H9 (cell line): Measurements from ENCODE around the gene ZBP1. TPM values are rescaled to one million over a fixed set of nuclear protein-coding genes. Genes with fewer than 3 reads are reported as not detected.
A peak's percentile ranks its signal among the peaks of the same experiment; 100 is the strongest.

Source experiments
- DNase-seq: peaks from one replicate; pipeline ENCODE4 v3.0.0-alpha.2; 2017
- H2AFZ ChIP-seq: one replicate; pipeline ENCODE4 v1.6.1; 2013; ENCODE audit warnings: mild to moderate bottlenecking, low read length, control low read depth, moderate library complexity
- H2AK5ac ChIP-seq: 2 replicates; pipeline ENCODE4 v1.6.1; 2013; ENCODE audit warnings: low read length, control low read depth, mixed read lengths; ENCODE audit not compliant: insufficient read length
- H2BK120ac ChIP-seq: one replicate; pipeline ENCODE4 v1.6.1; 2013; ENCODE audit warnings: low read depth, mild to moderate bottlenecking, low read length, control low read depth, inconsistent platforms; ENCODE audit not compliant: poor library complexity, severe bottlenecking
- H2BK12ac ChIP-seq: 2 replicates; pipeline ENCODE4 v1.6.1; 2013; ENCODE audit warnings: low read length, control low read depth, mixed read lengths, low read depth; ENCODE audit not compliant: insufficient read length
- H2BK15ac ChIP-seq: 2 replicates; pipeline ENCODE4 v1.6.1; 2013; ENCODE audit warnings: low read depth, low read length, control low read depth
- H2BK20ac ChIP-seq: one replicate; pipeline ENCODE4 v1.6.1; 2013; ENCODE audit warnings: low read depth, mild to moderate bottlenecking, low read length, control low read depth, inconsistent platforms; ENCODE audit not compliant: poor library complexity, severe bottlenecking
- H2BK5ac ChIP-seq: 2 replicates; pipeline ENCODE4 v1.6.1; 2013; ENCODE audit warnings: low read length, control low read depth, mixed read lengths; ENCODE audit not compliant: insufficient read length
- H3K14ac ChIP-seq: 2 replicates; pipeline ENCODE4 v1.6.1; 2013; ENCODE audit warnings: low read length, control low read depth; ENCODE audit not compliant: insufficient read depth
- H3K18ac ChIP-seq: 2 replicates; pipeline ENCODE4 v1.6.1; 2013; ENCODE audit warnings: low read depth, mild to moderate bottlenecking, mixed read lengths, low read length, control low read depth; ENCODE audit not compliant: insufficient read length
- H3K23ac ChIP-seq: 2 replicates; pipeline ENCODE4 v1.6.1; 2013; ENCODE audit warnings: low read length, control low read depth, mixed read lengths, low read depth; ENCODE audit not compliant: insufficient read length
- H3K23me2 ChIP-seq: 2 replicates; pipeline ENCODE4 v1.6.1; 2013; ENCODE audit warnings: low read depth, mild to moderate bottlenecking, mixed read lengths, low read length, control low read depth; ENCODE audit not compliant: insufficient read length, poor library complexity, severe bottlenecking
- H3K27ac ChIP-seq: 2 replicates; pipeline ENCODE4 v1.5.1; 2013; ENCODE audit warnings: low read length, control low read depth, mixed read lengths, low read depth; ENCODE audit not compliant: insufficient read length
- H3K27me3 ChIP-seq: 2 replicates; pipeline ENCODE4 v1.6.1; 2013; ENCODE audit warnings: low read length, control low read depth, inconsistent platforms; ENCODE audit not compliant: insufficient read depth
- H3K4ac ChIP-seq: 2 replicates; pipeline ENCODE4 v1.6.1; 2013; ENCODE audit warnings: low read depth, mild to moderate bottlenecking, control low read depth, inconsistent platforms, low read length, moderate library complexity
- H3K4me1 ChIP-seq: 2 replicates; pipeline ENCODE4 v1.6.1; 2013; ENCODE audit warnings: low read length, control low read depth, inconsistent platforms; ENCODE audit not compliant: insufficient read depth
- H3K4me2 ChIP-seq: 2 replicates; pipeline ENCODE4 v1.6.1; 2013; ENCODE audit warnings: low read length, control low read depth, mixed read lengths; ENCODE audit not compliant: insufficient read length, insufficient read depth
- H3K56ac ChIP-seq: 2 replicates; pipeline ENCODE4 v1.6.1; 2013; ENCODE audit warnings: low read depth, mild to moderate bottlenecking, mixed read lengths, low read length, control low read depth; ENCODE audit not compliant: insufficient read length
- H3K79me1 ChIP-seq: 2 replicates; pipeline ENCODE4 v1.6.1; 2013; ENCODE audit warnings: low read depth, mild to moderate bottlenecking, moderate library complexity, low read length, control low read depth, inconsistent platforms; ENCODE audit not compliant: insufficient read depth, poor library complexity, severe bottlenecking
- H3K79me2 ChIP-seq: 2 replicates; pipeline ENCODE4 v1.6.1; 2013; ENCODE audit warnings: low read length, control low read depth, inconsistent platforms; ENCODE audit not compliant: insufficient read depth
- H3K9ac ChIP-seq: 2 replicates; pipeline ENCODE4 v1.6.1; 2013; ENCODE audit warnings: low read length, control low read depth, mixed read lengths; ENCODE audit not compliant: insufficient read length; ENCODE audit errors: extremely low read depth
- H3K9me3 ChIP-seq: one replicate; pipeline ENCODE4 v1.6.1; 2013; ENCODE audit warnings: low read depth, low read length, inconsistent platforms; ENCODE audit not compliant: control insufficient read depth
- H3T11ph ChIP-seq: one replicate; pipeline ENCODE4 v1.6.1; 2013; ENCODE audit warnings: mild to moderate bottlenecking, low read length, control low read depth, inconsistent platforms
- H4K20me1 ChIP-seq: one replicate; pipeline ENCODE4 v1.6.1; 2013; ENCODE audit not compliant: control insufficient read depth, insufficient read length, insufficient read depth
- H4K5ac ChIP-seq: 2 replicates; pipeline ENCODE4 v1.6.1; 2013; ENCODE audit warnings: low read depth, mild to moderate bottlenecking, mixed read lengths, low read length, control low read depth; ENCODE audit not compliant: insufficient read length
- H4K8ac ChIP-seq: replicated peaks from 2 replicates; pipeline ENCODE4 v1.6.1; 2013; ENCODE audit warnings: low read length, control low read depth, mixed read lengths, low read depth; ENCODE audit not compliant: insufficient read length
- H4K91ac ChIP-seq: 2 replicates; pipeline ENCODE4 v1.6.1; 2013; ENCODE audit warnings: low read depth, mild to moderate bottlenecking, moderate library complexity, mixed read lengths, low read length, control low read depth; ENCODE audit not compliant: insufficient read length
- H3K27ac Mint-ChIP-seq, 3 experiments: 2 replicates in 2 of 3; 3 replicates in 1 of 3; pipeline ENCODE4 v1.8.0; 2020 to 2021; ENCODE audit warnings: mixed read lengths in 3 of 3, mild to moderate bottlenecking in 1 of 3, moderate library complexity in 1 of 3
- H3K27me3 Mint-ChIP-seq: 2 replicates; pipeline ENCODE4 v1.8.0; 2021; ENCODE audit warnings: low read depth, mild to moderate bottlenecking, moderate library complexity, mixed read lengths
- H3K36me3 Mint-ChIP-seq, 3 experiments: 2 replicates in 2 of 3; 3 replicates in 1 of 3; pipeline ENCODE4 v1.8.0; 2020 to 2021; ENCODE audit warnings: low read depth in 3 of 3, mixed read lengths in 3 of 3; ENCODE audit not compliant: insufficient read depth in 1 of 3
- H3K4me1 Mint-ChIP-seq, 2 experiments: 2 replicates each; pipeline ENCODE4 v1.8.0; 2020; ENCODE audit warnings: mixed read lengths in 2 of 2
- H3K4me3 Mint-ChIP-seq, 2 experiments: 2 replicates in 1 of 2; 3 replicates in 1 of 2; pipeline ENCODE4 v1.8.0; 2020 to 2021; ENCODE audit warnings: mild to moderate bottlenecking in 2 of 2, mixed read lengths in 2 of 2, moderate library complexity in 1 of 2
- H3K9me3 Mint-ChIP-seq, 2 experiments: 2 replicates in 1 of 2; 3 replicates in 1 of 2; pipeline ENCODE4 v1.8.0; 2020; ENCODE audit warnings: mild to moderate bottlenecking in 2 of 2, mixed read lengths in 2 of 2, moderate library complexity in 1 of 2
- CTCF ChIP-seq: fragments of 200-600 bp; sonication (generic); conservative IDR thresholded peaks from 3 replicates; pipeline ENCODE4 v1.8.0; 2021; ENCODE audit warnings: antibody characterized with exemption, mild to moderate bottlenecking
- WGBS: extraction: QIAGEN DNeasy Blood & Tissue Kit; methylation state at CpG from one replicate; pipeline ENCODE4 v1.1.7; 2013; ENCODE audit warnings: missing lambda C conversion rate, low lambda C conversion rate, mixed read lengths; ENCODE audit not compliant: insufficient read length; ENCODE audit errors: extremely low coverage; 5-methylcytosine and 5-hydroxymethylcytosine counted together
- total RNA-seq: library from RNA; stranded (reverse); gene quantifications from 2 replicates; pipeline ENCODE4 v1.2.1, GENCODE V29; 2021

Gene ZBP1
- total RNA-seq, 1 experiment from 2014 or later: not detected

- H2BK5ac ChIP-seq: no peak overlapping the region
- H4K5ac ChIP-seq: no peak overlapping the region
- no peak overlapping the region for H3K4ac ChIP-seq
- H3K79me2 ChIP-seq: no peaks in the 10 kb centered on the region
- no peaks in the 10 kb centered on the region for H3K23me2 ChIP-seq
- no peaks in the 10 kb centered on the region; a peak in 1 of 5 replicates for H3K9me3 Mint-ChIP-seq
- H3K18ac ChIP-seq: no peak overlapping the region
- no CpG with 5 or more reads among the region's 10 CpGs for WGBS
- H3K4me1 ChIP-seq: no peaks in the 10 kb centered on the region; the same call in 1 of the 2 replicates
- TF ChIP-seq CTCF: no peak
- peaks cover 22 to 31% of the 10 kb centered on the region in 2 experiments for H3K4me1 Mint-ChIP-seq
- peaks cover 14% of the 10 kb centered on the region for H3K27me3 Mint-ChIP-seq
- H3K56ac ChIP-seq: no peak overlapping the region
- H3T11ph ChIP-seq: no peak overlapping the region
- no peaks in the 10 kb centered on the region; the same call in none of the 2 replicates for H3K27me3 ChIP-seq
- no peak overlapping the region for H3K4me3 Mint-ChIP-seq
- no peak overlapping the region for H3K14ac ChIP-seq
- no peak overlapping the region for H3K4me2 ChIP-seq
- H2BK12ac ChIP-seq: no peak overlapping the region
- no peaks in the 10 kb centered on the region for H4K20me1 ChIP-seq
- no peak overlapping the region for H3K27ac ChIP-seq
- no peaks in the 10 kb centered on the region for H3K36me3 Mint-ChIP-seq
- DNase-seq: no peak
- H4K8ac ChIP-seq: no peak overlapping the region
- no peak overlapping the region for H2BK20ac ChIP-seq
- H3K23ac ChIP-seq: no peak overlapping the region
- peak overlapping the region in 1 of 3 experiments; percentile 17; a peak in 1 of 7 replicates for H3K27ac Mint-ChIP-seq
- H2AFZ ChIP-seq: no peak overlapping the region
- H2AK5ac ChIP-seq: no peak overlapping the region
- no peak overlapping the region for H2BK120ac ChIP-seq
- no peaks in the 10 kb centered on the region for H3K79me1 ChIP-seq
- no peak overlapping the region for H2BK15ac ChIP-seq
- no peak overlapping the region for H3K9ac ChIP-seq
- no peak overlapping the region for H4K91ac ChIP-seq
- no peaks in the 10 kb centered on the region for H3K9me3 ChIP-seq
Observed at GRCh38 chr20:57578476-57579165, 41.6 kb downstream of the ZBP1 start.
